HCEC 1CT (cell line): Measurements from ENCODE around the gene INSIG1.

Source experiments
- DNase-seq: peaks from one replicate; pipeline ENCODE4 v3.0.0-alpha.2; 2017

The INSIG1 gene

DNA sequence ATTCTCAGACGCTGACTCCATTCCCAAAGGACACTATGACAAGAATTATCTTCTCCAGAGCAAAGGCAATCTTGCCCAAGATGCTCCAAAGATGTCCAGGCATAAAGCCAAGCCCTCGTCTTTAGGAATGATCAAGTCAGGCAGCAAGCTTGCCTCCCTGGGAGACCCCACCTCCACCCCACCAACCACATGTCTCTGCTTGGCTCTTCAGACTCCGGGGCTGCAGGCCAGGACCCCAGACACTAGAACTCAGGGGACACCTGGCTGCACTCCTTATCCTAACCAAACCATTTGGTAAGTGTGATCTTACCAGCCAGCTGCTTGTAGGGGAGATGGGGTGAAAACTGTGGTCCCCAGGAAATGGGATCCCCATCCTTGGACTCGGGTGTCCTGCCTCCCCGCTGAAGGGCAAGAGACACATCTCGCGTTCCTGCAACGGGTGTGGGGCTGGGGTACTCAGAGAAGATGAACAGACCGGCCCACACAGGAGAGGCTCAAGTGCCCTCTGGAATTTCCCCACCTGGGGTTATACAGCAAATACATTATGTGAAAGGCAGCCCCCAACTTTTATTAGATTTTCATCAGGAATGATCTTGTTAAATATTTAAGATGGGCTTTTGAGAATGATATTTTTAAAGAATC, 55.7 kb downstream of the INSIG1 start:
- DNase-seq = no peak

DNA sequence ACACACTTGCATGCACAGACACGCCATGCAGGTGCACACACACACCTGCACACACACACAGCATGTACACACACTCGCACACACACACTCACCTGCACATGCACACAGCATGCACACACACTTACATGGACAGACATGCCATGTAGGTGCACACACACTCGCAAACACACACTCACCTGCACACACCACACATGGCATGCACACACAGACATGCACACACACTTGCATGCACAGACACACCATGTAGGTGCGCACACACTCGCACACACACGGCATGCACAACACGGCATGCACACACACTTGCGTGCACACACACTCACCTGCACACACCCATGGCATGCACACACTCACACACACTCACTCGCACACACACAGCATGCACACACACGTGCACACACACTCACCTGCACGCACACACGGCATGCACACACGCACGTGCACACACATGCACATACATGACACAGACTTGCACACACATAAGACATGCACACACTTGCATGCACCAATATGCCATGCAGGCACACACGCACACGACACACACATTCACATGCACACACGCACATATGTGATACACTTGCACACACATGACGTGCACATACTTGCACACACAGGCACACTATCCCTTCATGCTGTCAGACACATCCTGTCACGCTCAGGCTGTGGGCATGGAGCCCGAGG, 56.8 kb downstream of the INSIG1 start:
- no peak for DNase-seq

DNA sequence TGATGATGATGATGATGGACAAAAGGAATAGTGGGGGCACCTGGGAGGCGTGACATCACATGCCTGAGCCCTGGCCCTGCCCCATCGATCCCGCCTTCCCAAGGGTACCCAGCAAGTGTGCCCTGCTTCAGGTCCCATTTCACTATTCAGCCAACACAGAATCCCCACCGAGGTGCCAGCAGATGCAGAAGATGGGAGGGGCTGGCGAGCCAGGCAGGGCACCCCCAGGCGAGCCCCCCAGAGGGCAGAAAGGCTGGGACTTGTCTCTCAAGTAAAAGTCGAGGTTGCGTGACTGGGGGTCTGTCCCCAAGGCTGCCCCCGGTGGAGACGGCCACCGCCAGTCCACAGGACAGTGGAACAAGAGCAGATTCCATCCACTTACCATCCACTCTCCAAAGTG, 57.5 kb downstream of the INSIG1 start:
- DNase-seq = no peak

DNA sequence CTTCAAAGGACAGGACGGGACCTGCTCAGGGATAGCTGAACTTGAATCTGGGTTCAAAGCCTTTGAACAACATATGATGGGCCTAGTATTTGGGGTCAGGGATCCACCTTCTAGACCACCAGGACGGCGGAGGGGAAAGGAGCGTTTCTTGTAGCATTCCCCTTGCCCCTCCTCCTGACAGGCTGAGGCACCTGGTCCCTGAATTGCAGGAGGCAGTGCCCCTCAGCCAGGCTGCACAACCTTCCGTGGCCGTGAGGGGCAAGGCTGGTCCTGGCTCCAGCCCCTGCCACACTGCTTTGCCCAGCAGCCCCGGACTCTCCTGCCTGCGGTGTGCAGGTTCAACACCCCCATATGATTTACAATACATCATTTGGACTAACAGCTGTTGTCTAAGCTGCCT, 58.1 kb downstream of the INSIG1 start:
- DNase-seq = no peak

DNA sequence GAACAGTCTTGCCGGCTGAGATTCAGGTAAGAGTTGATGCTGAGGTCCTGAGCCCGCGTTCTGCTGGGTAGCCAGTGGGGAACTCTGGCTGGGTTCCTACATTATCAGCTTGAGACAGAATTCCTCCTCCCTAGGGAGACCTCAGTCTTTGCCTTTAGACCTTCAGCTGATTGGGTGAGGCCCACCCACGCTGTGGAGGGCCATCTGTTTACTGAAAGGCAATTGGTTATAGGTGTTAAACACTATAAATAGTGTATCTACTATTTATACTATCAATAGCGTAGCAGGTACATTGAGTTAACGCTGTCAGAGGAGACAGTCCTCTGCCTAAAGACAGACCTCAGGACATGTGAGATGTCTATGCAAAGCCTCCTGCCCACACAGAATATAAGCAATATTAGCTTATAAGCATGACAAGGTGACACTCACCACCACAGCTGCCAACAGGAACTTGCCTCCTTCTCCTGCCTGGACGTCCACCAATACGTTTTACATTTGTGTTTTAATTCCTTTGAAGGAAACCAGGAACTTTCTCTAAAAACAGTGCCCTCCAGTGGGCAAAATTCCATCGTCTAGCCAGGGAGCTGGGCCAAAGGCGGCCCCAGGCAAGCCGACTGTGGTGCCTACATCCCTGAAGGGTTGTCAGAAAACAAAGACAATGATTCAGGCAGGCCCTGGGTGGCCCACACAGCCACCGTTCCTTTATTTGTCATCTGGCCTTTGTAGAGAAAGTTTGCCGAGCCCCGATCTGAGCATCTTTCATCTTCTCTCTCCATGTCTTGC, 58.8 kb downstream of the INSIG1 start:
- DNase-seq = peak; percentile 9

DNA sequence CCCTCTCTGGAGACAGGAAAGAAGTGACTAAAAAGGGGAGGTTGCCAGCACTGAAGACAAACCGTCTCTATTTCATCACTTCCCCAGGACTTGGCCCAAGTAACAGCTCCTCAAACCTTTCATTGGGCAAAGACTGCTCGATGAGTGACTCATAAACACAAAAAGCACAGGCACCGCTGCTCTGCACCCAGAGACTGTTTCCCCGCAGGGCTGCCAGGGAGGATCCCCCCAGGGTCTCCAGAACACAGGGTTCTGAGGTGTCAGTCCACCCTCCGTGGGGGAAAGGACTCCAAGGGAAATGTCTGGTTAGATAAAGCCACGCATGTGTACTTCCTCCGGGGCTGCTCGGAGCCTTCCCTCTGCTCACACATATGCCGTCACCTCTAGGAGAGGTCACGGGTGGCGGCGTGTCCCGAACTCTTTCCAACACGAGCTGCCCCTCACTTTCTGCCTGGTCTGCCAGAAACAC, 59.9 kb downstream of the INSIG1 start:
- DNase-seq = peak; percentile 75

DNA sequence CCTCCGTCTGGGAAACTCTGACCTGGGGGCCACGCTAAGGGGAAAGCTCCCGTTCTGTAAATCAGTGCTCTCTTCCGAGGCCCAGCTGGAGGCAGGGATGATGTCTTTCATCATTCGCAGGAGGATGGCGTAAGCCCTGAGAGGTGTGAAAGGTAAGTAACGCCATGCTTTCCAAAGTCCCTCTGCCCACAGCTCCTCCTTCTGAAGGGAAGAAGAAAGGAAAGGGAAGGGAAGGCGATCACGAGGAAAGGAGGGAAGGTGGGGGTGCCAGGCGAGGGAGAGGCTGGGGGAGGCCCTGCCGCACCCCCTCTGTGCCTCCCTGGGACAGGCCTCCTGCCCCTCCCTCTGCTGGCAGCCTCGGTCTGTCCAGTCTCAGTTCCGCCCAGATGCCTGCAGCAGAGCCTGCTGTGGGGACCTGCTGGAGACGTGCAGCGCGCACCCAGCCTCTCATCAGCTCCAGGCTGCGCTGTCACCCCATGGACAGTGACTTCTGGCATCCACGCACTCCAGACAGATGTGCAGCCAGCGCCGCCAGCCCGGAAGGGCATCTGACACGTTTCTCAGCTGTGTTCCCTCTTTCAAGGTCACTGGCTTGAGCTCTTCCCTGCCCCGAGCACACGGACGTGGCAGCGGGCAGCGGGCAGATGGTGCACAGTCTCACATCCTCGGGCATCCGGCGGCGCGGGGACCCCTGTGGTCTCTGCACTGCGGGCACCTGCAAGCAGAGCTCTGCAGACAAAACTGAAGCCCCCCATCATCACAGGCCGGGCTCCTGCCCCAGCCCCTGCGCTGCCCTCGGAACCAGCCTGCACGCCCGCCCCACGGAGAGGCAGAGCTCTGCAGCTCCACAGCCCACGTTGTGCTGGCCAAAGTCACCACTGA, 60.6 kb downstream of the INSIG1 start:
- DNase-seq = no peak

DNA sequence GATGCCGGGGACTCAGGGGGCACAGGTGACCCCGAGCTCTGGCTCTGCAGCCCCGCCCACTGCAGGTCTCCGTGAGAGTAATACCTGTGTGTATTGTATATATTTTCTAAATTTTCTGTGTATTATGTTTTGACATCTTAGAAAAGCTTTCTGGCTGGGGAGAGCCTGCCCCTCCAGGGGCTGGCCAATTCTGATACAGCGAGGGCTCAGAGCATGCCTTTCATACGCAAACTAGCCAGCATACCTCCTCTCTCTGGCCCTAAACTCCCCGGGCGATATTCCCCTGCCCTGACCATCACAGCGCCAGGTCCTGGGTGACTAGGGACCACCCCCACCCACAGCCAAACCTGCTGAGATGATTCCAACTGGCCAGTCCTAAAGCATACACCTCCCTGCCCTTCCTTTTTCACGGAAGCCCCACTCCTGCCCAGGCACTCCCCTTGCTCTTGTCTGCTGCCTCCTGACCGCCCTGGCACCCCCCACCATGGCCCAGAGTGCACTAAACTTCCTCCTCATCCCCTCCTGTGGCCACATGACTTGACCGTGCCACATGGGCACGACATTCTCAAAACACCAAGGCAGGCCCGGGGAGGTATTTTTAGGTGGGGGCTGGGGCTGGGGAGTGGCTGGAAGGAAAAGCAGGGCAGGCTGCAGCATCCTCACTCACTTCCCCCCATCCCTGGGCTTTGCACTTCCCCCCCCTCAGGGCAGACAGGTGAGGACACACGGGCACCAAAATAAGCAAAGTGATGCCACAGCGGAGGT, 61.5 kb downstream of the INSIG1 start:
- no peak for DNase-seq
